ENCODE measurements around the gene RFTN1. TPM values are rescaled to one million over a fixed set of nuclear protein-coding genes. Genes with fewer than 3 reads are reported as not detected.

RFTN1 gene
- total and polyA plus RNA-seq, 3 donors from 2014 or later: 20.8 to 25.7 (median 22.2) TPM

DNA sequence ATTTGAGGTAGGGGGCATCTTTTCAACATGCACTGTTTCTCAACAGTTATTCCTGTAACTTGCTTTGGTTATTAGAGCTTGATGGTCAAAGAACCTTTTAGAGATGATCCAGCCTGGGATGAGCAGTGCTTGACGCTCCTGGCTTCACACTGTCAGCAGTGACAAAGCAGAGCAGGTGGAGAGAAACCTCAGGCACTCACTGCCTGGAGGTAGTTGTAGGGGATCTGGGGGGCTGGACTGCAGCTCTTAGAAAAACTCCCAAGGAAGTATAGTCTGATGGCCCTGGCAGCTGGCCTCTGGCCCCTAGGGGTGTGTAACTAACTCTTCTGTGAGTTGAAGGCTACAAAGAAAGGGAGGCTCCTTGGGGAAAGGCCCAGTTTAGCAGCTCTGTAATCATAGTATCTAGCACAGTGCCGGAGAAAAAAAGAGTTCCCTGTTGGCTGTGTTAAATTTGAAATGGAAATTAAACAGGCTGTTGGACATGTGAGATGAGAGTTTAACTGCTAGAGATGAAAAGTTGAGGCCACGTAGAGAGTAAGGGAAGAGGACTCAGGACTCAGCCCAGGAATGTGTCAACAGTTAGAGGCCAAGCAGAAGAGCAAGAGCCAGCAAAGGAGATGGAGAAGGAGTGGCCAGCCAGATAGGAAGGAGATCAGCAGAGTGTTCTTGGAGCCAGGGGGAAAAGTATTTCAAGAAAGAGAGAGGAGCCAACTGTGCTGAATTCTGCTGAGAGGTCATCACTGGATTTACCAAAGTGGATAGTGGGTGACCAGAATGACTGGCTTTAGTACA, 234.3 kb downstream of the RFTN1 start:
- no peak overlapping the region for H3K4me3 ChIP-seq
- no peaks in the 10 kb centered on the region for H3K4me1 ChIP-seq
- H3K27ac ChIP-seq: no peak overlapping the region
- WGBS, 2 donors: 62% methylated on average over 3 of the region's 3 CpGs
- H3K36me3 ChIP-seq (ENCODE audit: low read depth, missing control alignments): no peaks in the 10 kb centered on the region
- TF ChIP-seq, protein P1, sequence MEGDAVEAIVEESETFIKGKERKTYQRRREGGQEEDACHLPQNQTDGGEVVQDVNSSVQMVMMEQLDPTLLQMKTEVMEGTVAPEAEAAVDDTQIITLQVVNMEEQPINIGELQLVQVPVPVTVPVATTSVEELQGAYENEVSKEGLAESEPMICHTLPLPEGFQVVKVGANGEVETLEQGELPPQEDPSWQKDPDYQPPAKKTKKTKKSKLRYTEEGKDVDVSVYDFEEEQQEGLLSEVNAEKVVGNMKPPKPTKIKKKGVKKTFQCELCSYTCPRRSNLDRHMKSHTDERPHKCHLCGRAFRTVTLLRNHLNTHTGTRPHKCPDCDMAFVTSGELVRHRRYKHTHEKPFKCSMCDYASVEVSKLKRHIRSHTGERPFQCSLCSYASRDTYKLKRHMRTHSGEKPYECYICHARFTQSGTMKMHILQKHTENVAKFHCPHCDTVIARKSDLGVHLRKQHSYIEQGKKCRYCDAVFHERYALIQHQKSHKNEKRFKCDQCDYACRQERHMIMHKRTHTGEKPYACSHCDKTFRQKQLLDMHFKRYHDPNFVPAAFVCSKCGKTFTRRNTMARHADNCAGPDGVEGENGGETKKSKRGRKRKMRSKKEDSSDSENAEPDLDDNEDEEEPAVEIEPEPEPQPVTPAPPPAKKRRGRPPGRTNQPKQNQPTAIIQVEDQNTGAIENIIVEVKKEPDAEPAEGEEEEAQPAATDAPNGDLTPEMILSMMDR (IDR thresholded peaks at IDR 0.05): no peak
- TF ChIP-seq POLR2A (IDR thresholded peaks at IDR 0.05): no peak
- no peaks in the 10 kb centered on the region for H3K9me3 ChIP-seq
- no peak for DNase-seq
- intact Hi-C loops (cut with DNase I; ENCODE audit: low total_unique reads): no loop called here
- H3K27me3 ChIP-seq: no peaks in the 10 kb centered on the region

DNA sequence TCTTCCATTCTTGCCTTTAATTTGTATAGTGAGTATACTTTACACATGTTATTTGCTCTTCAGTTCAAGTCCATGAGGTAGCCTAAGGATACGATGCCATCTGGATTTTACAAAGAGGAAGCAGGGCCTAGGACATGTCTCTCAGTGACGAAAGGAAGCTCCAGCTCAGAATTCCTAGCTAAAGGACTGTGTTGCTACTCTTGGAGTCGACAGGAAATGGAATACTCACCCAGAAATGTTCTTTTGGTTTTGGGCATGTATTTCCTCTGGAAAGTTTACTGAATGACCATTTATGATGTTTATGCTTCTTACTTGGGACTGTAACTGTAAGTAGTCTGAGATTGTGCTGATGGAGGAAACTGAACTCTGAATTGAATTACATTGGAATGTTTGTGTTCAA, 236.0 kb downstream of the RFTN1 start:
- no peaks in the 10 kb centered on the region for H3K36me3 ChIP-seq (ENCODE audit: low read depth, missing control alignments)

DNA sequence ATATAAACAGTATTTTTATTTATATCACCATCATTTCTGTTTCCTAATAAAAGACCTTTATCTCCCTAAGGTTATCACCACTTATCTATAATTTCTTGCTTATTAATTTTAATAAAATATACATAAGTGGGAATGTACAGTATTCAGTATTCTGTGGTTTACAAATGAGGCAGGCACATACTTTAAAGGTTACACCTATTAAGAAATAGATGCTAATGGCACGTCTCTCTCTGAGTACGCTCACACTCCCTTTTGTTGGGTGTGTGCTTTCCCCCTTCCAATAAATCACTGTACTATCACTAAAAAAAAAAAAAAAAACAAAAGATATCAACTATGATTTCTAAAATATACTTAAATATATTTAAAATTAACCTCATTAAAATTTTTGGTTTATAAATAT, 239.6 kb downstream of the RFTN1 start:
- no peaks in the 10 kb centered on the region for H3K9me3 ChIP-seq
- intact Hi-C loops (cut with DNase I; ENCODE audit: low total_unique reads): no loop called here
- H3K4me3 ChIP-seq: no peak overlapping the region
- H3K4me1 ChIP-seq: no peaks in the 10 kb centered on the region
- no peaks in the 10 kb centered on the region for H3K36me3 ChIP-seq (ENCODE audit: low read depth, missing control alignments)
- 93 to 97% methylated on average over 2 of the region's 2 CpGs for WGBS, 2 donors
- DNase-seq: no peak
- H3K27ac ChIP-seq: no peak overlapping the region
- no peaks in the 10 kb centered on the region for H3K27me3 ChIP-seq
- TF ChIP-seq, protein P1 (IDR thresholded peaks at IDR 0.05): no peak
- no peak for TF ChIP-seq POLR2A (IDR thresholded peaks at IDR 0.05)

More for the DNA sequence above, 236.0 kb downstream of the RFTN1 start:
- intact Hi-C loops (cut with DNase I; ENCODE audit: low total_unique reads): no loop called here
- H3K27me3 ChIP-seq: no peaks in the 10 kb centered on the region
- TF ChIP-seq, protein P1 (IDR thresholded peaks at IDR 0.05): no peak
- TF ChIP-seq POLR2A (IDR thresholded peaks at IDR 0.05): no peak
- no peaks in the 10 kb centered on the region for H3K9me3 ChIP-seq
- no peak for DNase-seq
- no peak overlapping the region for H3K4me3 ChIP-seq
- WGBS, 2 donors: 85 to 92% methylated on average over 3 of the region's 3 CpGs
- H3K4me1 ChIP-seq: no peaks in the 10 kb centered on the region
- no peak overlapping the region for H3K27ac ChIP-seq

DNA sequence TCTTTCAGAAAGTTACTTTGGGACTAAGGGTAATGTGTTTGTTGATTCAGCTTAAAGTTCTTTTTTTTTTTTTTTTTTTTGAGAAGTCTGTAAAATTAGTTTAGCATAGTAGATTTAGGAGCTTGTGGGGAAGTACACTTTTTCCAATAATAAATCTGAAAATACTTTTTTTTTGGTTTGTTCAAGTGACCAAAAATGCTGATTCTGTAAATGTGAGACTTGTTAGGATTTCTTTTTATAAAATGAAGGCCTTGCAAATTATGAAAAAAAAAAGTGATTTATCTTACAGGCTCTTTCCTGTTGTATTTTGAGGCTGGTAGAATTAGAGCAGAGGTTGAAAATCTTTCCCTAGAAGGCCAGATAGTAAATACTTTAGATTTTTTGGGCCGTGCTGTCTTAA, 240.9 kb downstream of the RFTN1 start:
- 90 to 94% methylated on average over 1 of the region's 1 CpG for WGBS, 2 donors
- H3K4me1 ChIP-seq: peaks cover 8% of the 10 kb centered on the region
- H3K9me3 ChIP-seq: no peaks in the 10 kb centered on the region
- H3K27me3 ChIP-seq: no peaks in the 10 kb centered on the region
- intact Hi-C loops (cut with DNase I; ENCODE audit: low total_unique reads): no loop called here
- no peak overlapping the region for H3K27ac ChIP-seq
- TF ChIP-seq, protein P1 (IDR thresholded peaks at IDR 0.05): no peak
- no peak for TF ChIP-seq POLR2A (IDR thresholded peaks at IDR 0.05)
- no peak for DNase-seq
- H3K36me3 ChIP-seq (ENCODE audit: low read depth, missing control alignments): no peaks in the 10 kb centered on the region
- H3K4me3 ChIP-seq: no peak overlapping the region

DNA sequence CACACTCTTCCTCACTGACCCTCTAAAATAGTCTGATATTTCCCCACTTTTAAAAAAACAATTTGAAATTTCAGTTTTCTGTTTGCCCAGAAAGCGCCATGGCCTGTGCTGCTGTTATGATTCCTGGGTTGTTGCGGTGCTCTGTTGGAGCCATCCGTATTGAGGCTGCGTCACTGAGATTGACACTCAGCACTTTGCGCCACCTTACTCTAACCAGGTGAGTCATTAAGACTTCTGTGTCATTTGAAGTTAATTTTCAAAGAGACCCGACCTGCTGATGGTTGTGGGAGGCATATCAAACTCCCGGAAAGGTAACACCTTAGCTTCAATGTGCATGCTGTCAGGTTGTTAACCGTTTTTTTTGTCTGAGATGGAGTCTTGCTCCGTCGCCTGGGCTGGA, 242.6 kb downstream of the RFTN1 start:
- H3K4me3 ChIP-seq: no peak overlapping the region
- intact Hi-C loops (cut with DNase I; ENCODE audit: low total_unique reads): no loop called here
- H3K27me3 ChIP-seq: no peaks in the 10 kb centered on the region
- H3K4me1 ChIP-seq: peaks cover 11% of the 10 kb centered on the region
- no peak overlapping the region for H3K27ac ChIP-seq
- no peaks in the 10 kb centered on the region for H3K36me3 ChIP-seq (ENCODE audit: low read depth, missing control alignments)
- TF ChIP-seq, protein P1 (IDR thresholded peaks at IDR 0.05): no peak
- no peak for TF ChIP-seq POLR2A (IDR thresholded peaks at IDR 0.05)
- H3K9me3 ChIP-seq: no peaks in the 10 kb centered on the region
- WGBS, 2 donors: 91 to 94% methylated on average over 10 of the region's 10 CpGs
- DNase-seq: no peak

All from testis (tissue), 3 donors.